Panc1 (cell line): ENCODE data around the gene TRAPPC8. TPM values are rescaled to one million over a fixed set of nuclear protein-coding genes. Genes with fewer than 3 reads are reported as not detected.

Experiments
- ATAC-seq: fragments of 200-7000 bp; cut with Tn5 transposase; 2 replicates; pipeline ENCODE4 v1.9.1; 2020; ENCODE audit warnings: mild to moderate bottlenecking, moderate library complexity
- BruUV-seq: library from RNA; stranded (reverse); fragments of 400-500 nt; replicated peaks from 2 replicates; lab custom pipeline; 2021; lab: Mats Ljungman, UMichigan
- CTCF ChIA-PET: fragments of 300-600 bp; sonication (Branson Sonifier 250); formaldehyde crosslinking; loops from one replicate; lab custom pipeline; 2022; ENCODE audit warnings: antibody characterized with exemption; lab: Charles Lee
- POLR2A ChIA-PET: fragments of 300-600 bp; sonication (Branson Sonifier 250); formaldehyde crosslinking; loops from one replicate; lab custom pipeline; 2022; ENCODE audit warnings: antibody characterized with exemption; lab: Charles Lee
- DNase-seq: peaks from one replicate; pipeline ENCODE4 v3.0.0-alpha.2; 2010; ENCODE audit warnings: low read depth, low spot score
- H3K27ac ChIP-seq: 2 replicates; pipeline ENCODE4 v1.5.1; 2011; ENCODE audit warnings: mild to moderate bottlenecking, low read length, inconsistent platforms
- H3K27me3 ChIP-seq: fragments of 200-500 bp; sonication (Bioruptor generic); 2 replicates; pipeline ENCODE4 v1.6.0; 2014; ENCODE audit warnings: low read length, inconsistent platforms; ENCODE audit not compliant: control insufficient read depth, insufficient read depth
- H3K36me3 ChIP-seq: fragments of 200-500 bp; sonication (Bioruptor generic); 2 replicates; pipeline ENCODE4 v1.5.1; 2014; ENCODE audit warnings: inconsistent platforms, mild to moderate bottlenecking, low read length, moderate library complexity; ENCODE audit not compliant: control insufficient read depth, insufficient read depth
- H3K4me1 ChIP-seq: 2 replicates; pipeline ENCODE4 v1.5.1; 2011; ENCODE audit warnings: inconsistent platforms, mild to moderate bottlenecking, low read length, moderate library complexity; ENCODE audit not compliant: control insufficient read depth, insufficient read depth
- H3K4me3 ChIP-seq, 2 experiments: 2 replicates each; pipeline ENCODE4 v1.5.1; 2011 to 2012; ENCODE audit warnings: low read depth in 2 of 2, low read length in 2 of 2, mild to moderate bottlenecking in 2 of 2, inconsistent platforms in 1 of 2, moderate library complexity in 1 of 2
- H3K9me3 ChIP-seq: fragments of 200-500 bp; sonication (Bioruptor generic); 2 replicates; pipeline ENCODE4 v1.5.1; 2014; ENCODE audit warnings: low read depth, mild to moderate bottlenecking, inconsistent platforms, low read length, moderate library complexity; ENCODE audit not compliant: control insufficient read depth, insufficient read depth
- POLR2AphosphoS5 ChIP-seq: IDR thresholded peaks from 2 replicates; pipeline ENCODE4 v1.6.1; 2012; ENCODE audit warnings: mild to moderate bottlenecking, low read depth, low read length, moderate library complexity
- REST ChIP-seq, 2 experiments: IDR thresholded peaks; 2 replicates each; pipeline ENCODE4 v1.6.1; 2011 to 2012; ENCODE audit warnings: low read depth in 2 of 2, control low read depth in 1 of 2, low read length in 1 of 2, mild to moderate bottlenecking in 1 of 2, moderate library complexity in 1 of 2; ENCODE audit not compliant: insufficient read depth in 1 of 2
- SIN3A ChIP-seq: IDR thresholded peaks from 2 replicates; pipeline ENCODE4 v1.6.1; 2012; ENCODE audit warnings: low read depth, mild to moderate bottlenecking, low read length, moderate library complexity, borderline replicate concordance; ENCODE audit not compliant: insufficient read depth
- TCF7L2 ChIP-seq: IDR thresholded peaks from 2 replicates; pipeline ENCODE4 v1.6.1; 2011; ENCODE audit warnings: mild to moderate bottlenecking, low read depth, low read length, inconsistent platforms
- in situ Hi-C: cut with HindIII; loops from 2 replicates; pipeline ENCODE4 v1.10.0; 2016; ENCODE audit warnings: low sequenced_read_pairs, low pct_unique_long_range_greater_than_20kb
- intact Hi-C: fragments of 100-400 bp; cut with micrococcal nuclease; formaldehyde crosslinking; loops from one replicate; pipeline ENCODE4 v1.10.0; 2022; ENCODE audit not compliant: unreplicated experiment
- total RNA-seq: library from RNA; stranded (reverse); gene quantifications from one replicate; pipeline ENCODE4 v1.2.1, GENCODE V29; 2021; ENCODE audit not compliant: unreplicated experiment
- TF ChIP-seq, protein P1 (sequence below): fragments of 450-650 bp; IDR thresholded peaks from 2 replicates; pipeline ENCODE4 v1.5.1; 2017; ENCODE audit warnings: mild to moderate bottlenecking

The TRAPPC8 gene
- total RNA-seq, 1 experiment from 2014 or later, result 35.3 TPM

- ChIA-PET CTCF (no interaction called here), POLR2A (no interaction called here)
- Histone ChIP-seq H3K36me3 (no peaks in the 10 kb centered on the region; the same call in 1 of the 2 replicates), H3K4me1 (no peaks in the 10 kb centered on the region), H3K27me3 (no peaks in the 10 kb centered on the region), H3K9me3 (no peaks in the 10 kb centered on the region), H3K27ac (no peak overlapping the region), H3K4me3 (no peak overlapping the region)
- TF ChIP-seq POLR2AphosphoS5 (no peak), TCF7L2 (no peak), SIN3A (no peak), REST (IDR thresholded peaks at IDR 0.05; ENCODE audit: insufficient read depth in 1 of 2, low read depth in 2 of 2, low read length in 1 of 2) (no peak)
- TF ChIP-seq, protein P1, sequence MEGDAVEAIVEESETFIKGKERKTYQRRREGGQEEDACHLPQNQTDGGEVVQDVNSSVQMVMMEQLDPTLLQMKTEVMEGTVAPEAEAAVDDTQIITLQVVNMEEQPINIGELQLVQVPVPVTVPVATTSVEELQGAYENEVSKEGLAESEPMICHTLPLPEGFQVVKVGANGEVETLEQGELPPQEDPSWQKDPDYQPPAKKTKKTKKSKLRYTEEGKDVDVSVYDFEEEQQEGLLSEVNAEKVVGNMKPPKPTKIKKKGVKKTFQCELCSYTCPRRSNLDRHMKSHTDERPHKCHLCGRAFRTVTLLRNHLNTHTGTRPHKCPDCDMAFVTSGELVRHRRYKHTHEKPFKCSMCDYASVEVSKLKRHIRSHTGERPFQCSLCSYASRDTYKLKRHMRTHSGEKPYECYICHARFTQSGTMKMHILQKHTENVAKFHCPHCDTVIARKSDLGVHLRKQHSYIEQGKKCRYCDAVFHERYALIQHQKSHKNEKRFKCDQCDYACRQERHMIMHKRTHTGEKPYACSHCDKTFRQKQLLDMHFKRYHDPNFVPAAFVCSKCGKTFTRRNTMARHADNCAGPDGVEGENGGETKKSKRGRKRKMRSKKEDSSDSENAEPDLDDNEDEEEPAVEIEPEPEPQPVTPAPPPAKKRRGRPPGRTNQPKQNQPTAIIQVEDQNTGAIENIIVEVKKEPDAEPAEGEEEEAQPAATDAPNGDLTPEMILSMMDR, result no peak
- DNase-seq, result no peak
- intact Hi-C loops (no loop called here), in situ Hi-C loops (no loop called here)
- no peak for ATAC-seq
- no TSS peak for BruUV-seq
Measured at GRCh38 chr18:31825772-31826171, 117.2 kb downstream of the TRAPPC8 start.

GRCh38 chr18:31821545-31822171, 121.3 kb downstream of the TRAPPC8 start:
- H3K36me3 ChIP-seq, result no peaks in the 10 kb centered on the region
- H3K9me3 ChIP-seq, result no peaks in the 10 kb centered on the region
- no peak for ATAC-seq
- DNase-seq, result no peak
- no peak for TF ChIP-seq SIN3A
- no peak for TF ChIP-seq POLR2AphosphoS5
- TF ChIP-seq, protein P1, result no peak
- no peak for TF ChIP-seq TCF7L2
- no peak for TF ChIP-seq REST (IDR thresholded peaks at IDR 0.05; ENCODE audit: insufficient read depth in 1 of 2, low read depth in 2 of 2, low read length in 1 of 2)
- no peaks in the 10 kb centered on the region for H3K27me3 ChIP-seq
- H3K4me3 ChIP-seq, result no peak overlapping the region
- no peak overlapping the region for H3K27ac ChIP-seq
- no TSS peak for BruUV-seq
- intact Hi-C loops, result loop anchor here (2.0 kb wide), 1 partner anchor 265 kb away; no protein-coding TSS in a partner anchor
- in situ Hi-C loops, result no loop called here
- ChIA-PET POLR2A (no interaction called here), CTCF (no interaction called here)
- H3K4me1 ChIP-seq, result no peaks in the 10 kb centered on the region
